Esophagus squamous epithelium (tissue), 5 donors: ENCODE data around the gene TSGA10. TPM values are rescaled to one million over a fixed set of nuclear protein-coding genes. Genes with fewer than 3 reads are reported as not detected.
"Not testable (repeated sequence)": the region's sequence is repeated elsewhere in the genome, so short reads cannot be mapped to it uniquely, and the experiment has no call there.

Experiments
- DNase-seq: peaks from one replicate; lab custom pipeline; 2025; lab: John Stamatoyannopoulos, UW
- H3K27ac ChIP-seq, 4 donors: fragments of 200-600 bp; sonication (generic); one replicate each; pipeline ENCODE4 v1.5.1; 2016 to 2019; ENCODE audit warnings: mild to moderate bottlenecking in 1 of 4
- H3K27me3 ChIP-seq, 4 donors: fragments of 200-600 bp; sonication (generic); 1 replicate in 3 of 4; 2 replicates in 1 of 4; pipeline versions ENCODE4 v1.5.1 to v1.6.0; 2017 to 2021; ENCODE audit warnings: antibody characterized with exemption in 1 of 4
- H3K36me3 ChIP-seq, 3 donors: fragments of 200-600 bp; sonication (generic); one replicate each; pipeline ENCODE4 v1.5.1; 2016 to 2019
- H3K4me1 ChIP-seq, 3 donors: fragments of 200-600 bp; sonication (generic); one replicate each; pipeline ENCODE4 v1.5.1; 2017 to 2019
- H3K4me3 ChIP-seq, 4 donors: fragments of 200-600 bp; sonication (generic); 1 replicate in 3 of 4; 2 replicates in 1 of 4; pipeline ENCODE4 v1.5.1; 2016 to 2019; ENCODE audit warnings: mild to moderate bottlenecking in 2 of 4, moderate library complexity in 1 of 4
- H3K9me3 ChIP-seq, 3 donors: fragments of 200-600 bp; sonication (generic); one replicate each; pipeline ENCODE4 v1.5.1; 2016 to 2019
- POLR2A ChIP-seq, 4 donors: fragments of 450-650 bp; IDR thresholded peaks; one replicate each; pipeline ENCODE4 v1.6.1; 2017; ENCODE audit warnings: antibody characterized with exemption in 4 of 4, mild to moderate bottlenecking in 4 of 4, moderate library complexity in 3 of 4
- WGBS, 2 donors: methylation state at CpG; one replicate each; pipeline ENCODE4 v1.1.5; 2018; 5-methylcytosine and 5-hydroxymethylcytosine counted together
- intact Hi-C: fragments of 100-400 bp; cut with DNase I; formaldehyde crosslinking; loops from one replicate; pipeline ENCODE4 v1.15.0; 2022
- total RNA-seq, 4 donors: library from RNA; depleted of rRNA; stranded (reverse); fragments of >200 nt; gene quantifications; one replicate each; pipeline ENCODE4 v1.1.0, GENCODE V29; 2016
- TF ChIP-seq, protein P1 (sequence below), 6 experiments: fragments of 450-650 bp in 4 of 6; fragments of 200-600 bp in 2 of 6; sonication (generic) in 2 of 6; IDR thresholded peaks; one replicate each; pipeline ENCODE4 v1.5.1; 2016 to 2019; ENCODE audit warnings: antibody characterized with exemption in 6 of 6, mild to moderate bottlenecking in 4 of 6, moderate library complexity in 4 of 6
- donor health status: DM: yes; HTN: yes; CAD: no.

TSGA10 gene
- total RNA-seq, 4 donors from 2014 or later = 2.3 to 12.1 (median 4.8) TPM

DNA sequence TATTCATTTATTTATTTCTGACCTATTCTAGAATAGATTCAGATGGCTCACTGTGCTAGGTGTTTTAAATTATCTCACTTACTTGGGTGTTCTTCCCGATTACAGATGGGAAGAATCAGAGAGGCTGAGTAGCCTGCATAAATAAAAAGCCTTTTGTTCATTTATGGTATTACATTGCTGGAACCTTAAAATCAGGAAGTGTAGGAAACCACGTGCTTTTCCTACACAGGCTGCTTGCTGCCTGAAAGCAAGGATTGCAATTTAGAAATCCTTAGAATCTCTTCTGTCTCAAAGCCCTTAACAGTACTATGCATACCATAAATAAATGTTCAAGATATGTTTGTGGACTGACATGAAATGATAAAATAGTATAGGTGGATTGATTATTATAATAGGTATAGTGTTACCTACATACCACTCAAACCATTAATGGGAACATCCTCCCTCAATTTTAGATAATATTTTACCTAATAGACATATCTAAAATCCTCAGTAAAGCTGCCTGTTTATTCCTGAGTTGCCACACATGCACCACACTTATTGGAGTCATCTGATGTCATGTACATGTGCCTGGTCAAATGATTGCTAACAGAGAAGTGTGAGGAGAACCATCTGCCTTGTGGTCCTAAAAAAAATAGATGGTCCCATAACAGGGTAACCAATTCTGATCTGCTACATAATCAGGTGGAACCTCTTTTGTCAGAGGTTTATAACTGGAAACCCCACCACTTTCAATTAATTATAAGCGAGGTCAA is 86.7 kb downstream of the TSGA10 start:
- no peak for DNase-seq
- Histone ChIP-seq H3K4me3 (no peak overlapping the region), H3K27ac (no peak overlapping the region), H3K27me3 (no peaks in the 10 kb centered on the region), H3K9me3 (no peaks in the 10 kb centered on the region), H3K36me3 (no peaks in the 10 kb centered on the region), H3K4me1 (peaks cover 0 to 12% (median 0%) of the 10 kb centered on the region in 3 donors)
- TF ChIP-seq, protein P1, sequence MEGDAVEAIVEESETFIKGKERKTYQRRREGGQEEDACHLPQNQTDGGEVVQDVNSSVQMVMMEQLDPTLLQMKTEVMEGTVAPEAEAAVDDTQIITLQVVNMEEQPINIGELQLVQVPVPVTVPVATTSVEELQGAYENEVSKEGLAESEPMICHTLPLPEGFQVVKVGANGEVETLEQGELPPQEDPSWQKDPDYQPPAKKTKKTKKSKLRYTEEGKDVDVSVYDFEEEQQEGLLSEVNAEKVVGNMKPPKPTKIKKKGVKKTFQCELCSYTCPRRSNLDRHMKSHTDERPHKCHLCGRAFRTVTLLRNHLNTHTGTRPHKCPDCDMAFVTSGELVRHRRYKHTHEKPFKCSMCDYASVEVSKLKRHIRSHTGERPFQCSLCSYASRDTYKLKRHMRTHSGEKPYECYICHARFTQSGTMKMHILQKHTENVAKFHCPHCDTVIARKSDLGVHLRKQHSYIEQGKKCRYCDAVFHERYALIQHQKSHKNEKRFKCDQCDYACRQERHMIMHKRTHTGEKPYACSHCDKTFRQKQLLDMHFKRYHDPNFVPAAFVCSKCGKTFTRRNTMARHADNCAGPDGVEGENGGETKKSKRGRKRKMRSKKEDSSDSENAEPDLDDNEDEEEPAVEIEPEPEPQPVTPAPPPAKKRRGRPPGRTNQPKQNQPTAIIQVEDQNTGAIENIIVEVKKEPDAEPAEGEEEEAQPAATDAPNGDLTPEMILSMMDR (IDR thresholded peaks at IDR 0.05) = no peak
- TF ChIP-seq POLR2A (IDR thresholded peaks at IDR 0.05) = no peak
- intact Hi-C loops = loop anchor here (5.0 kb wide), 1 partner anchor 416 kb away; no protein-coding TSS in a partner anchor
- WGBS, 2 donors = 59 to 78% methylated on average over 3 of the region's 3 CpGs

DNA sequence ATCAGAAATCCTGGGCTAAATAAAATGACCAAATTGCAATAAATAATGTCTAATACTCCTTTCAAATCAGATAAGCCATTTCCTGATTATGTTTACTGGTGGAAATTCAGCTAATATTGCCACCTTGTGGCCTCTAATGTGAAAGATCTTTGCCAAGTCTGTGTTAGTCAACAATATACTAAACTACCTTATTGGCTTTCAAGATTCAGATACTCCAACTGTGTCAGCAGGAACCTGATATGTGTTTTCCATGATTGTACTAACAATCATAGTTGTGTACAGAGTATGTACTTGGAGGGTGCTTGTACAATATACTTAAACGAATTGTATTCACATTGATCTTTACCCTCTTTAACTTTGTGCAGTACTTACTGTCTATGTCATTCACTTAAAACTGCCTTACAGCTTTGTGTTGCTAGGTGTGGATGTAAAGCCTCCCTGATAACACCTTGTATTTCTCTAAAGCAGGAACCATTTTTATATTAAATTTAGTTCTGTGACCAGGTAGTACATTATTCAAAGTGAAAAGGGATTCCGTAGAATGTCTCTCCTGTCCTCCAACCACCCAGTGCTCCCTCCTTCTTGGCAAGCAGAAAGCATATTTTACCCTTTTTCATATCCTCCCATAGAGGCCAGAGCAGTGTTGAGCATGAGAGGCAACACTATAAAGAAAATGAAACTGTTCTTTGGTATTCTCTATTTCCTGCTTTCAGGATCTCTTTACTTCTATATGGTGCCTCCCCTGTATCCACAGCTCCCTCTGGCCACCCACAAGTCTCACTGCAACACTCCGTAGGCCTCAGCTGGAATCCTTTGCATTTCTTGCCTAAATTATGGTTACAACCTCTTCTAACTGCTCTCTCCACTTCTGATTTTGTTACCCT is 88.4 kb downstream of the TSGA10 start:
- Histone ChIP-seq H3K36me3 (no peaks in the 10 kb centered on the region), H3K27me3 (no peaks in the 10 kb centered on the region), H3K27ac (peak overlapping the region; percentile 38 to 76 (median 54)), H3K9me3 (no peaks in the 10 kb centered on the region), H3K4me1 (peaks cover 0 to 12% (median 0%) of the 10 kb centered on the region in 3 donors), H3K4me3 (peak overlapping the region in 2 of 4 donors; percentile 6 to 20)
- no peak for DNase-seq
- TF ChIP-seq, protein P1 (IDR thresholded peaks at IDR 0.05) = peak in 4 of 6 experiments; percentile 51 to 73 (median 56)
- TF ChIP-seq POLR2A (IDR thresholded peaks at IDR 0.05) = no peak
- intact Hi-C loops = loop anchor here (5.0 kb wide), 1 partner anchor 414 kb away; no protein-coding TSS in a partner anchor
- 31 to 39% methylated on average over 3 of the region's 3 CpGs for WGBS, 2 donors

DNA sequence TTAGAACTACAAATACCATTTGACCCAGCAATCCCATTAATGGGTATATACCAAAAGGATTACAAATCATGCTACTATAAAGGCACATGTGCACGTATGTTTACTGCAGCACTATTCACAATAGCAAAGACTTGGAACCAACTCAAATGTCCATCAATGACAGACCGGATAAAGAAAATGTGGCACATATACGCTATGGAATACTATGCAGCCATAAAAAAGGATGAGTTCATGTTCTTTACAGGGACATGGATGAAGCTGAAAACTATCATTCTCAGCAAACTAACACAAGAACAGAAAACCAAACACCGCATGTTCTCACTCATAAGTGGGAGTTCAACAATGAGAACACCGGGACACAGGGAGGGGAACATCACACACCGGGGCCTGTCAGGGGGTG is 105.6 kb downstream of the TSGA10 start:
- H3K36me3 ChIP-seq, H3K9me3 ChIP-seq, H3K4me1 ChIP-seq, intact Hi-C loops, H3K27ac ChIP-seq, H3K27me3 ChIP-seq, H3K4me3 ChIP-seq, DNase-seq: not testable (repeated sequence)
- WGBS, 2 donors = 96 to 97% methylated on average over 6 of the region's 6 CpGs

DNA sequence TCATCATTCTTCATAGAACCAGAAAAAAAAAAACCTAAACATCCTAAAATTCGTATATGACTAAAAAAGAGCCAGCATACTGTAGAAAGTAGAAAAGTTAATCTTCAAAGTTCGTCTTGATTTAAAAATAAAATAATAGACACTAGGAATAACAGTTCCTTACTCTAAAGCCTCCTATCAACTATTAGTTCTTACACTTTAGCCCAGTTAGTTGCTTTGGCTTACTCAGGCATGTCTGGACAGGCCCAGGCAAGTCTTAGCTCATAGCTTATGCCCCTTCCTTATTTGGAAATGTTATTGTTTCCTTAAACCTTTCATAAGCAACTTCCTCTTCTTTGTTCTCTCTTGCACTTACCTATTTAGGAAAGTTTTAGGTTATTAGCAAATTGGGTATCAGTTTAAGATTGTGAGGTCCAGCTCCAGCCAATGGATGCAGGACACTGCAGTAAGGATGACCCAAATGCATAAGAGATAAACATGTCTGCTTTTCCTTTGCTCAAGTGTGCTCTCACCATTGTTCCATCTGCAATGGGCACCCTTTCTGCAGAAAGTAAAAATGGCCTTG is 113.9 kb downstream of the TSGA10 start:
- DNase-seq, H3K36me3 ChIP-seq, H3K4me3 ChIP-seq, H3K4me1 ChIP-seq, H3K27me3 ChIP-seq, intact Hi-C loops, H3K27ac ChIP-seq: not testable (repeated sequence)
- peaks cover 0 to 15% (median 0%) of the 10 kb centered on the region in 3 donors for H3K9me3 ChIP-seq
- WGBS, 2 donors = 61 to 69% methylated on average over 2 of the region's 2 CpGs

DNA sequence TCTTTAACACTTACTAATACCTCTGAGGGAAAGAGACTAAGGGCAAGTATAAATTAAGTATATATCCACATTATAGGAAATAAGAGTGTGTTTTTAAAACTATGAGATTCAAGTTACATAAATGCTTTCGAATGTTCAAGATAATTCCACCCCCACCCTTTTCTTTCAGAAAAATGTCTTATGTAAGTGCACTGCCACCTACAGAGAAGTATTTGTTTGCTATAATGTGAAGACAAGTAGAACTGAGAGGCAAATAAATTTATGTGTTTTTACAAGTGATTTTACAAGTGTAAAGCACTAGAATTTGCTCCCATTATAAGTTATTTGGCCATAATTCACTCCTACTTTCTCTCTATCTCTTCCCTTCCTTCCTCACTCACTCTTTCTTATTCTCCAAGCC is 118.8 kb downstream of the TSGA10 start:
- TF ChIP-seq, protein P1 (IDR thresholded peaks at IDR 0.05) = no peak
- TF ChIP-seq POLR2A (IDR thresholded peaks at IDR 0.05) = no peak
- H3K27ac ChIP-seq = no peak overlapping the region
- no peaks in the 10 kb centered on the region for H3K4me1 ChIP-seq
- H3K27me3 ChIP-seq = no peaks in the 10 kb centered on the region
- DNase-seq = no peak
- H3K4me3 ChIP-seq = no peak overlapping the region
- peaks cover 0 to 1% (median 0%) of the 10 kb centered on the region in 3 donors for H3K9me3 ChIP-seq
- no peaks in the 10 kb centered on the region for H3K36me3 ChIP-seq
- 61 to 68% methylated on average over 1 of the region's 1 CpG for WGBS, 2 donors
- intact Hi-C loops = no loop called here
